K562 (cell line): Measurements from ENCODE around the gene CFAP20DC. TPM values are rescaled to one million over a fixed set of nuclear protein-coding genes. Genes with fewer than 3 reads are reported as not detected.

Experiments
- ATAC-seq: fragments of 200-7000 bp; cut with Tn5 transposase; 3 replicates; pipeline ENCODE4 v1.9.1; 2020; ENCODE audit warnings: moderate library complexity
- BruUV-seq: library from RNA; stranded (reverse); fragments of 400-500 nt; replicated peaks from 2 replicates; lab custom pipeline; 2021; lab: Mats Ljungman, UMichigan
- CTCF ChIA-PET: fragments of 300-600 bp; formaldehyde crosslinking; extraction: SDS; loops from one replicate; lab custom pipeline; 2021; ENCODE audit warnings: low intra/inter-chr PET ratio; lab: Yijun Ruan, JAX
- POLR2A ChIA-PET: fragments of 300-600, 350-650 bp; sonication (Branson Sonifier 250); formaldehyde crosslinking; extraction: SDS; loops from one replicate; lab custom pipeline; 2021; ENCODE audit warnings: antibody characterized with exemption, inconsistent platforms; lab: Yijun Ruan, JAX
- DNase-seq, 4 experiments: peaks; one replicate each; pipeline versions ENCODE4 v3.0.0 to v3.0.0-alpha.2; 2011 to 2018; ENCODE audit warnings: low spot score in 3 of 4, mixed read lengths in 3 of 4; ENCODE audit errors: extremely low read depth in 1 of 4
- FAIRE-seq: peaks from 2 replicates; lab custom pipeline; 2011; peaks lifted over from hg19 to GRCh38; lab: Jason Lieb, UNC
- H2AFZ ChIP-seq: 2 replicates; pipeline ENCODE4 v1.6.0; 2011; ENCODE audit warnings: low read depth, low read length, control low read depth, inconsistent platforms
- H3K27ac ChIP-seq: fragments of 200-600 bp; 3 replicates; pipeline ENCODE4 v1.8.0; 2011; ENCODE audit warnings: low read depth, mild to moderate bottlenecking, control low read depth, inconsistent platforms, low read length, moderate library complexity, mixed read lengths; ENCODE audit errors: extremely low read depth
- H3K27me3 ChIP-seq, 2 experiments: fragments of 300-600 bp in 1 of 2; 2 replicates in 1 of 2; 3 replicates in 1 of 2; pipeline versions ENCODE4 v1.6.0 to v1.8.0; 2011; ENCODE audit warnings: inconsistent platforms in 2 of 2, low read length in 2 of 2, mild to moderate bottlenecking in 1 of 2, mixed read lengths in 1 of 2, moderate library complexity in 1 of 2; ENCODE audit not compliant: control insufficient read depth in 2 of 2, insufficient read depth in 2 of 2
- H3K36me3 ChIP-seq: fragments of 300-600 bp; 3 replicates; pipeline ENCODE4 v1.8.0; 2011; ENCODE audit warnings: mild to moderate bottlenecking, low read length, inconsistent platforms; ENCODE audit not compliant: control insufficient read depth, insufficient read depth
- H3K4me1 ChIP-seq, 2 experiments: fragments of 200-600 bp in 1 of 2; replicated peaks in 1 of 2; 2 replicates in 1 of 2; 3 replicates in 1 of 2; pipeline versions ENCODE4 v1.5.1 to v1.8.0; 2011; ENCODE audit warnings: inconsistent platforms in 2 of 2, low read length in 2 of 2, mild to moderate bottlenecking in 1 of 2, mixed read lengths in 1 of 2, moderate library complexity in 1 of 2; ENCODE audit not compliant: control insufficient read depth in 2 of 2, insufficient read depth in 2 of 2
- H3K4me2 ChIP-seq: 2 replicates; pipeline ENCODE4 v1.6.1; 2011; ENCODE audit warnings: low read length, control low read depth, inconsistent platforms, mixed read lengths; ENCODE audit not compliant: insufficient read depth
- H3K4me3 ChIP-seq: fragments of 200-600 bp; sonication (generic), shearing (Covaris generic); 2 replicates; pipeline ENCODE4 v1.5.1; 2016; ENCODE audit warnings: control low read depth, inconsistent platforms
- H3K79me2 ChIP-seq: fragments of 200-600 bp; 3 replicates; pipeline ENCODE4 v1.8.0; 2011; ENCODE audit warnings: low read length, inconsistent platforms; ENCODE audit not compliant: control insufficient read depth, insufficient read depth
- H3K9ac ChIP-seq, 2 experiments: 2 replicates each; pipeline versions ENCODE4 v1.6.0 to v1.6.1; 2011; ENCODE audit warnings: low read depth in 2 of 2, low read length in 2 of 2, control low read depth in 1 of 2, inconsistent platforms in 1 of 2, mild to moderate bottlenecking in 1 of 2, mixed read lengths in 1 of 2; ENCODE audit not compliant: insufficient read depth in 1 of 2
- H3K9me1 ChIP-seq: one replicate; pipeline ENCODE4 v1.6.0; 2011; ENCODE audit warnings: inconsistent platforms, mild to moderate bottlenecking, low read length, moderate library complexity; ENCODE audit not compliant: control insufficient read depth, insufficient read depth
- H3K9me3 ChIP-seq: replicated peaks from 2 replicates; pipeline ENCODE4 v1.5.1; 2011; ENCODE audit warnings: low read depth, low read length, inconsistent platforms; ENCODE audit not compliant: control insufficient read depth, insufficient read depth
- H4K20me1 ChIP-seq: replicated peaks from 2 replicates; pipeline ENCODE4 v1.6.1; 2011; ENCODE audit warnings: low read length, inconsistent platforms, mixed read lengths; ENCODE audit not compliant: control insufficient read depth, insufficient read depth
- ATF4 ChIP-seq: fragments of 450-650 bp; formaldehyde crosslinking; IDR thresholded peaks from 2 replicates; pipeline ENCODE4 v1.4.0; 2022; ENCODE audit warnings: mild to moderate bottlenecking, moderate library complexity
- NR0B1 ChIP-seq: fragments of 450-650 bp; IDR thresholded peaks from one replicate; pipeline ENCODE4 v1.6.1; 2018; ENCODE audit warnings: mild to moderate bottlenecking, moderate library complexity; ENCODE audit not compliant: partially characterized antibody
- RBM22 ChIP-seq: fragments of 200-400 bp; formaldehyde crosslinking; IDR thresholded peaks from 2 replicates; pipeline ENCODE4 v1.6.1; 2018; ENCODE audit warnings: low read length, low read depth; ENCODE audit not compliant: poor library complexity, severe bottlenecking
- RBM25 ChIP-seq: fragments of 200-400 bp; formaldehyde crosslinking; IDR thresholded peaks from 2 replicates; pipeline ENCODE4 v1.6.1; 2018; ENCODE audit warnings: low read length, low read depth, moderate library complexity; ENCODE audit not compliant: severe bottlenecking
- ZBTB33 ChIP-seq: sonication (generic); formaldehyde crosslinking; IDR thresholded peaks from 2 replicates; pipeline ENCODE4 v1.8.1; 2023; ENCODE audit warnings: mild to moderate bottlenecking, missing genetic modification reagents
- ZNF134 ChIP-seq: fragments of 250-450 bp; sonication (Bioruptor Pico); conservative IDR thresholded peaks from 2 replicates; pipeline ENCODE4 v1.4.0; 2020
- ZNF280A ChIP-seq: fragments of 450-650 bp; IDR thresholded peaks from 2 replicates; pipeline ENCODE4 v1.6.1; 2018; ENCODE audit warnings: mild to moderate bottlenecking, low read depth; ENCODE audit not compliant: partially characterized antibody
- WGBS: fragments of 100-300 bp; shearing (Covaris generic); methylation state at CpG from one replicate; pipeline ENCODE4 v1.1.6; 2016; ENCODE audit warnings: low coverage, mixed read lengths; ENCODE audit not compliant: insufficient coverage; ENCODE audit errors: missing lambda C conversion rate; 5-methylcytosine and 5-hydroxymethylcytosine counted together
- in situ Hi-C: fragments of 300-500 bp; cut with MboI; formaldehyde crosslinking; loops from 4 replicates; pipeline ENCODE4 v1.15.0; 2018; ENCODE audit warnings: inconsistent platforms, mixed read lengths
- intact Hi-C: fragments of 100-400 bp; cut with micrococcal nuclease; formaldehyde crosslinking; loops from 2 replicates; pipeline ENCODE4 v1.14.2; 2022
- polyA plus RNA-seq, 8 experiments: library from polyadenylated mRNA; depleted of rRNA in 4 of 8; stranded (reverse) in 5 of 8; unstranded in 3 of 8; fragments of >200 nt; fragmentation: Nextera tagmentation in 2 of 8; fragmentation: Illumina TruSeq in 1 of 8; extraction: Ambion mirVana in 2 of 8; extraction: Trizol in 1 of 8; gene quantifications; 2 replicates each; pipeline versions ENCODE4 v1.2.1 to v1.2.3, GENCODE V29; 2011 to 2014; ENCODE audit warnings: inconsistent platforms in 1 of 8, missing spikeins in 1 of 8
- total RNA-seq, 7 experiments: library from RNA; depleted of rRNA in 6 of 7; stranded (reverse); fragments of >200 nt in 6 of 7; fragmentation: Illumina TruSeq in 2 of 7; extraction: Trizol in 2 of 7; gene quantifications; 2 replicates each; pipeline versions ENCODE4 v1.2.1 to v1.2.3, GENCODE V29; 2011 to 2021; ENCODE audit warnings: low replicate concordance in 1 of 7

Gene CFAP20DC
- total and polyA plus RNA-seq, 9 of the 15 experiments (the other 6 are each of a cell fraction or from before 2014, with no cell fraction given): 1.6 to 5.9 (median 4.6) TPM

- Histone ChIP-seq H3K27me3 (no peaks in the 10 kb centered on the region), H3K9ac (no peak overlapping the region), H3K4me3 (no peak overlapping the region), H3K79me2 (peaks cover 21% of the 10 kb centered on the region; the same call in 2 of the 3 replicates), H4K20me1 (no peaks in the 10 kb centered on the region), H3K4me1 (no peaks in the 10 kb centered on the region), H3K9me1 (no peaks in the 10 kb centered on the region), H3K27ac (no peak overlapping the region), H2AFZ (no peak overlapping the region), H3K9me3 (no peaks in the 10 kb centered on the region), H3K4me2 (no peak overlapping the region), H3K36me3 (peaks cover 55% of the 10 kb centered on the region; the same call in 2 of the 3 replicates)
- intact Hi-C loops: no loop called here
- WGBS: 69% methylated on average over 4 of the region's 4 CpGs
- CTCF ChIA-PET: no interaction called here
- DNase-seq (no peak), FAIRE-seq (no peak), ATAC-seq (no peak)
- BruUV-seq: no TSS peak
- no peak for TF ChIP-seq RBM25
- no peak for TF ChIP-seq ATF4 (CRISPR knock-in tag)
- POLR2A ChIA-PET: interaction anchor here (2.7 kb wide), 1 partner anchor 9 kb away, joined by 9 read pairs; no protein-coding TSS in a partner anchor
- in situ Hi-C loops: no loop called here
Observed at GRCh38 chr3:58829321-58830000, 220.4 kb downstream of the CFAP20DC start.

- no TSS peak for BruUV-seq
- no peaks in the 10 kb centered on the region for H3K79me2 ChIP-seq
- no peaks in the 10 kb centered on the region for H3K4me1 ChIP-seq
- FAIRE-seq (no peak), DNase-seq (no peak), ATAC-seq (no peak)
- WGBS: 56% methylated on average over 1 of the region's 1 CpG
- in situ Hi-C loops (no loop called here), intact Hi-C loops (loop anchor here (2.0 kb wide), 2 partner anchors 170 to 228 kb away; no protein-coding TSS in a partner anchor)
- H3K9me3 ChIP-seq: no peaks in the 10 kb centered on the region
- no peaks in the 10 kb centered on the region for H3K27me3 ChIP-seq
- no peak overlapping the region for H3K4me2 ChIP-seq
- H3K9me1 ChIP-seq: no peaks in the 10 kb centered on the region
- POLR2A ChIA-PET: interaction anchor here (0.7 to 1.3 kb wide), 3 partner anchors 8 to 75 kb away, joined by 3 to 4 read pairs (median 3); no protein-coding TSS in a partner anchor
- no peak overlapping the region for H3K27ac ChIP-seq
- no peaks in the 10 kb centered on the region for H4K20me1 ChIP-seq
- H2AFZ ChIP-seq: no peak overlapping the region
- H3K36me3 ChIP-seq: peaks cover 38% of the 10 kb centered on the region; the same call in 2 of the 3 replicates
- CTCF ChIA-PET: interaction anchor here (0.7 to 1.3 kb wide), 2 partner anchors 185 to 228 kb away, joined by 3 to 4 read pairs; no protein-coding TSS in a partner anchor
- no peak overlapping the region for H3K9ac ChIP-seq
- no peak overlapping the region for H3K4me3 ChIP-seq
- TF ChIP-seq ZNF280A (no peak), ZNF134 (CRISPR knock-in tag) (no peak), RBM22 (no peak), ZBTB33 (CRISPR knock-in tag) (no peak), NR0B1 (no peak)
Observed at GRCh38 chr3:58824777-58825176, 225.0 kb downstream of the CFAP20DC start.
